T-helper 1 cell treated with Interleukin-12 subunit alpha and Interleukin-12 subunit beta and Interleukin-4 antibody, amounts not matched to agents 30 ng/mL and 1 ng/mL, for 36 hours (primary cell): ENCODE data around the gene ILDR2. TPM values are rescaled to one million over a fixed set of nuclear protein-coding genes. Genes with fewer than 3 reads are reported as not detected.

Experiments
- total RNA-seq: library from RNA; stranded (reverse); gene quantifications from 2 replicates; pipeline ENCODE4 v1.2.3, GENCODE V29; 2022

ILDR2 gene
- total RNA-seq, 1 donor from 2014 or later = 8.4 TPM

Other genes with a start within 250 kb of the ILDR2 start
- gene POGK, start 136.1 kb downstream of the ILDR2 start, total RNA-seq = 38.3 and 39.9 TPM in 2 replicates
- 14.6 and 15.8 TPM in 2 replicates for gene TADA1, start 99.3 kb downstream of the ILDR2 start, total RNA-seq
- gene MAEL, start 13.7 kb upstream of the ILDR2 start, total RNA-seq = not detected in 2 replicates
- 3.4 and 3.9 TPM in 2 replicates for gene GPA33, start 114.8 kb upstream of the ILDR2 start, total RNA-seq
- not detected in 2 replicates for gene STYXL2, start 118.5 kb upstream of the ILDR2 start, total RNA-seq
- 16.6 and 20.0 TPM in 2 replicates for gene POU2F1, start 245.3 kb upstream of the ILDR2 start, total RNA-seq